ENCODE data around the gene RHOV. TPM values are rescaled to one million over a fixed set of nuclear protein-coding genes. Genes with fewer than 3 reads are reported as not detected.
A peak's percentile ranks its signal among the peaks of the same experiment; 100 is the strongest.

The RHOV gene
- total RNA-seq, 2 donors from 2014 or later: 0.24 to 0.45 TPM

- H3K36me3 Mint-ChIP-seq (ENCODE audit: low read depth): no peaks in the 10 kb centered on the region
- H3K27ac Mint-ChIP-seq: no peak overlapping the region
- no peak overlapping the region for H3K4me3 Mint-ChIP-seq
- ATAC-seq (replicated peaks): no peak
- no peaks in the 10 kb centered on the region for H3K9me3 Mint-ChIP-seq
- no peaks in the 10 kb centered on the region for H3K27me3 Mint-ChIP-seq
- no peaks in the 10 kb centered on the region for H3K4me1 Mint-ChIP-seq
These were observed 44.9 kb downstream of the RHOV start for GRCh38 chr15:40829115-40829514.

DNA sequence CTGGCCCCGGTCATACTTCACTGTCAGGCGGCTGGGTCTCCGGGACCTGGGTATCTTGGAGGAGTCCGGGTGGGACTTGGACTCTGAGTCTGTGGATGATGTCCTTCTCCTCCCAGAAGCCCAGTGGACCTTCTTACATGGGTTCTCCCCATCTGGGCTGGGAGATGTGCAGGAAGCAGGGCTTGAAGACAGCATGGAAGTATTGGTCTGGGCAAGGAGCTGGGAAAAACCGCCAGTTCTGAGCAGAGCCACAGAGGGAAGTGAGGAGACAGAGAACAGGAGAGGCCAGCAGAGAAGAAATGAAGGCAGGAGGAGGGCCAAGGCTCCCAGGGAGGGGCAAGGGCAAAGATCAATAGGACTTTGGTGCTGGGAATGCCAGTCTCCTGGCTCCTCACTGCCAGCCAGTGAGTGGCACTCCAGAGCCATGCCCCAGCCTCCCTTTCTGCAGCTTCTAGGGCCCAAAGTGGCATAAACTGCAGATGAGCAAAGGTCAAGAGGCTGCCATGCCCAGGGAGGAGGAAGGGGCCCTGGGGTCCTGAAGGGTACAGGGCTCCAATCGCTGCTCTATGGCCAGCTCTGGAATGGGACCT is 45.5 kb downstream of the RHOV start, which contains the start of gene PPP1R14D:
Gene PPP1R14D, minus strand, starts transcription at position 262 of the 590 bp plus-strand sequence. Its CDS starts 67 bp downstream, at position 195.
- Mint-ChIP-seq H3K4me1 (no peaks in the 10 kb centered on the region), H3K9me3 (no peaks in the 10 kb centered on the region), H3K27ac (no peak within 1 kb of the TSS), H3K4me3 (no peak within 1 kb of the TSS), H3K36me3 (ENCODE audit: low read depth) (no peaks in the 10 kb centered on the region), H3K27me3 (no peaks in the 10 kb centered on the region)
- no peak for ATAC-seq (replicated peaks)

GRCh38 chr15:40826423-40827075 is 47.5 kb downstream of the RHOV start:
- Mint-ChIP-seq H3K4me3 (no peak overlapping the region), H3K36me3 (ENCODE audit: low read depth) (no peaks in the 10 kb centered on the region), H3K27me3 (no peaks in the 10 kb centered on the region), H3K4me1 (no peaks in the 10 kb centered on the region), H3K9me3 (no peaks in the 10 kb centered on the region), H3K27ac (no peak overlapping the region)
- no peak for ATAC-seq (replicated peaks)

DNA sequence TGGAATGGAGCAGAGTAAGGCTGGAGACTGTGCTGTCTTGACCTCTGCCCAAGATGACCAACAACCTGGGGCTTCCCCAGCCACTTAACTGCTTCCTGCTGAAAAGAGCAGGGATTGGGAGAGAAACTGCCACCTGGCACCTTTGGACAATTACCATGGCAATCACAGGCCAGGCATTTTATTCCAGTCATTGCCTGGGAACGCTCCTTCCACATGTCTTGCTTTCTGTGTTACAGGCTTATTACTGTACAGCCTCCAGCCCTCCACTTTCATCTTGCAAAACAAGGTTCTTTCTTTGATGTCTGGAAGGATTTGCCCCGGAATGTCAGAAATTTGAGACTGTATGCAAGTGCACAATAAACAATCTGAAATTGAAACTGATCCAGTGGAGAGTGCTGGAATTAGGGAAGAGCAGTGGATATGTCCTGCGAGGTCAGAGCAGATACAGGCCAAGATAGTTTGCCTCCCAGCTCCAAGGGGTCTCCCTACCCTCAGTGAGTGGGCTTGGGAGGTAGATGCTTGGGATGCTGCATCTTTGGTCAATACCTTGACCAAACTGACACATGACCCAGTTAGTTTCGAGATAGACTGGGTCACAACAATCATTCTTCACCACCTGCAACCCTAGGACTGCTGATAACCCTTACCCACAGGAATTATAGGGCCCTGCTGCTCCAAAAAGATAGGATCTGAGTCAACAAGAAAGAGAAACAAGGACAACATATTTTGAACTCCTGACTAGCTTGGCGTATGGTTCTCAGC is 48.2 kb downstream of the RHOV start:
- Mint-ChIP-seq H3K9me3 (no peaks in the 10 kb centered on the region), H3K27me3 (no peaks in the 10 kb centered on the region), H3K36me3 (ENCODE audit: low read depth) (no peaks in the 10 kb centered on the region), H3K4me3 (no peak overlapping the region), H3K27ac (no peak overlapping the region), H3K4me1 (no peaks in the 10 kb centered on the region)
- no peak for ATAC-seq (replicated peaks)

- Mint-ChIP-seq H3K4me1 (no peaks in the 10 kb centered on the region), H3K4me3 (no peak overlapping the region), H3K27me3 (no peaks in the 10 kb centered on the region), H3K9me3 (no peaks in the 10 kb centered on the region), H3K27ac (no peak overlapping the region), H3K36me3 (ENCODE audit: low read depth) (no peaks in the 10 kb centered on the region)
- peak; percentile 19 for ATAC-seq (replicated peaks)
These were observed 50.3 kb downstream of the RHOV start for GRCh38 chr15:40823572-40824343.

Other genes starting within 250 kb of the RHOV start
- 10 to 100 TPM; 40.1 to 61.4 TPM for gene RAD51, start 179.1 kb downstream of the RHOV start, total RNA-seq
- gene RMDN3, start 119.0 kb downstream of the RHOV start, total RNA-seq: 10 to 100 TPM; 18.4 to 30.9 TPM
- 10 to 100 TPM; 46.1 to 50.4 TPM for gene GCHFR, start 110.2 kb downstream of the RHOV start, total RNA-seq
- 1 to 10 TPM; 2.4 to 2.7 TPM for gene C15orf62, start 104.3 kb downstream of the RHOV start, total RNA-seq
- gene ZFYVE19, start 67.1 kb downstream of the RHOV start, total RNA-seq: 10 to 100 TPM; 35.9 to 38.7 TPM
- gene DNAJC17, start 66.8 kb downstream of the RHOV start, total RNA-seq: 10 to 100 TPM; 30.3 to 34.3 TPM
- not detected for gene PPP1R14D, start 45.5 kb downstream of the RHOV start, total RNA-seq
- 10 to 100 TPM in 1 of 2 donors, 1 to 10 TPM in 1; 8.4 to 11.7 TPM for gene SPINT1, start 30.2 kb downstream of the RHOV start, total RNA-seq
- gene VPS18, start 20.2 kb upstream of the RHOV start, total RNA-seq: 10 to 100 TPM in 1 of 2 donors, 1 to 10 TPM in 1; 5.6 to 12.0 TPM
- not detected for gene DLL4, start 55.1 kb upstream of the RHOV start, total RNA-seq
- gene CHAC1, start 79.2 kb upstream of the RHOV start, total RNA-seq: 1 to 10 TPM; 2.4 to 6.8 TPM
- 10 to 100 TPM; 22.8 to 25.9 TPM for gene INO80, start 242.0 kb upstream of the RHOV start, total RNA-seq

All from activated T-helper 17 cell treated with anti-CD3 and anti-CD28 coated beads, Interleukin-2, amount 50 U/mL, for 72 hours (primary cell).